Measurements from ENCODE around the gene SHB.

The SHB gene

DNA sequence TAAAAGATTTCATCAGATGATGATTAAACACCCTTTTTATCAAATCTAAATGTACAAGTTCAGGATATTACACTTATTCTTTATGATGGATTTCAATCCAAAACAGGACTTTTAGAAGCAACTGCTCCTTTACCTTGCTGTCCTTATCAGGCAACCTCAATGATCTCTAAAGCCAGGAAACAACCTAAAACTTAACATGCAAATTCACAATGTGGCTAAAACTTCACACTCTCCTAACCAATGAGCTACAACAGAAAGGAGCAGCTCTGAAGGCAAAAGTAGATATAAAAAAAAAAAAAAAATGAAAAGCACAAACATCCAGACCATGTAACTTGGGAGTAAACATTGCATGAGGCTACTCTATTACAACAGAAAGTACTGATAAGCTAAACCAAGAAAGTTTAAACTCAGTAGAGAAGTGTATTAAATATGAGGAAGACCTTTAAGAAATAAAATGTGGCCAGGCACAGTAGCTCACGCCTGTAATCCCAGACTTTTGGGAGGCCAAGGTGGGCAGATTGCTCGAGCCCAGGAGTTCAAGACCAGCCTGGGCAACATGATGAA is 188.0 kb downstream of the SHB start:
- Histone ChIP-seq H3K9ac (ENCODE audit: low read length) (no peak overlapping the region), H3K4me3 (ENCODE audit: low read depth, low read length, poor library complexity, severe bottlenecking) (no peak overlapping the region), H3K36me3 (ENCODE audit: insufficient read depth, low read length) (peaks cover 17% of the 10 kb centered on the region), H3K79me2 (ENCODE audit: insufficient read depth, low read length) (no peaks in the 10 kb centered on the region), H3K4me1 (ENCODE audit: insufficient read depth, low read length, severe bottlenecking) (no peaks in the 10 kb centered on the region), H2AFZ (ENCODE audit: low read length) (no peak overlapping the region), H3K27me3 (ENCODE audit: insufficient read depth, low read length) (no peaks in the 10 kb centered on the region), H3F3A (ENCODE audit: insufficient read depth, low read length) (no peaks in the 10 kb centered on the region), H3K27ac (ENCODE audit: low read depth, low read length, poor library complexity, severe bottlenecking) (no peak overlapping the region), H4K20me1 (ENCODE audit: insufficient read depth, low read length) (no peaks in the 10 kb centered on the region), H3K9me2 (ENCODE audit: low read depth, low read length) (no peaks in the 10 kb centered on the region), H3K9me3 (ENCODE audit: low read length) (no peaks in the 10 kb centered on the region), H3K4me2 (ENCODE audit: low read length) (no peak overlapping the region)
- TF ChIP-seq, protein P1, sequence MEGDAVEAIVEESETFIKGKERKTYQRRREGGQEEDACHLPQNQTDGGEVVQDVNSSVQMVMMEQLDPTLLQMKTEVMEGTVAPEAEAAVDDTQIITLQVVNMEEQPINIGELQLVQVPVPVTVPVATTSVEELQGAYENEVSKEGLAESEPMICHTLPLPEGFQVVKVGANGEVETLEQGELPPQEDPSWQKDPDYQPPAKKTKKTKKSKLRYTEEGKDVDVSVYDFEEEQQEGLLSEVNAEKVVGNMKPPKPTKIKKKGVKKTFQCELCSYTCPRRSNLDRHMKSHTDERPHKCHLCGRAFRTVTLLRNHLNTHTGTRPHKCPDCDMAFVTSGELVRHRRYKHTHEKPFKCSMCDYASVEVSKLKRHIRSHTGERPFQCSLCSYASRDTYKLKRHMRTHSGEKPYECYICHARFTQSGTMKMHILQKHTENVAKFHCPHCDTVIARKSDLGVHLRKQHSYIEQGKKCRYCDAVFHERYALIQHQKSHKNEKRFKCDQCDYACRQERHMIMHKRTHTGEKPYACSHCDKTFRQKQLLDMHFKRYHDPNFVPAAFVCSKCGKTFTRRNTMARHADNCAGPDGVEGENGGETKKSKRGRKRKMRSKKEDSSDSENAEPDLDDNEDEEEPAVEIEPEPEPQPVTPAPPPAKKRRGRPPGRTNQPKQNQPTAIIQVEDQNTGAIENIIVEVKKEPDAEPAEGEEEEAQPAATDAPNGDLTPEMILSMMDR (IDR thresholded peaks at IDR 0.05; ENCODE audit: low read length): no peak
- no peak for TF ChIP-seq EZH2 (IDR thresholded peaks at IDR 0.05; ENCODE audit: borderline replicate concordance, low read length)

DNA sequence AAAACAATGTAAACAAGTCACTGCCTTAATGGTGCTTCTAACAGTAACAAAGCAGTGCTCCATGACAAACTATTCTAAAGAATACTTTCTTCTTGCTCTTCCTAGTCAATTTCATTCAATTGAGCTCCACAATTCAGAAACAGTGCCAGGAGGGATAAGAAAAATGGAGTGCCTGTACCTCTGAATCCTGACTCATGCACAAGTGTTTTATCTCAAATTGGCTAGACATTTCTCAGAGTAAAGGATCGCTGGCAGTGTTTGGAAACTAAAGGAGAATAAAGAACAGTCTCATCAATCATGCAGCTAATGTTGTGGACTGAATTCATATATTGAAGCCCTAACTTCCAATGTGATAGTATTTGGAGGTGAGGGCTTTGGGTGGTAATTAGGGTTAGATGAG is 192.7 kb downstream of the SHB start:
- Histone ChIP-seq H3K9me2 (ENCODE audit: low read depth, low read length) (no peaks in the 10 kb centered on the region), H3K27ac (ENCODE audit: low read depth, low read length, poor library complexity, severe bottlenecking) (no peak overlapping the region), H3K36me3 (ENCODE audit: insufficient read depth, low read length) (peaks cover 17% of the 10 kb centered on the region), H3K9me3 (ENCODE audit: low read length) (no peaks in the 10 kb centered on the region), H3K9ac (ENCODE audit: low read length) (no peak overlapping the region), H3K4me2 (ENCODE audit: low read length) (no peak overlapping the region), H2AFZ (ENCODE audit: low read length) (no peak overlapping the region), H4K20me1 (ENCODE audit: insufficient read depth, low read length) (no peaks in the 10 kb centered on the region), H3K27me3 (ENCODE audit: insufficient read depth, low read length) (no peaks in the 10 kb centered on the region), H3F3A (ENCODE audit: insufficient read depth, low read length) (no peaks in the 10 kb centered on the region), H3K4me3 (ENCODE audit: low read depth, low read length, poor library complexity, severe bottlenecking) (no peak overlapping the region), H3K4me1 (ENCODE audit: insufficient read depth, low read length, severe bottlenecking) (no peaks in the 10 kb centered on the region), H3K79me2 (ENCODE audit: insufficient read depth, low read length) (no peaks in the 10 kb centered on the region)
- TF ChIP-seq, protein P1 (IDR thresholded peaks at IDR 0.05; ENCODE audit: low read length): no peak
- TF ChIP-seq EZH2 (IDR thresholded peaks at IDR 0.05; ENCODE audit: borderline replicate concordance, low read length): no peak

- Histone ChIP-seq H3K4me2 (ENCODE audit: low read length) (no peak overlapping the region), H3K4me3 (ENCODE audit: low read depth, low read length, poor library complexity, severe bottlenecking) (no peak overlapping the region), H3K27me3 (ENCODE audit: insufficient read depth, low read length) (no peaks in the 10 kb centered on the region), H4K20me1 (ENCODE audit: insufficient read depth, low read length) (no peaks in the 10 kb centered on the region), H3F3A (ENCODE audit: insufficient read depth, low read length) (no peaks in the 10 kb centered on the region), H3K9ac (ENCODE audit: low read length) (no peak overlapping the region), H3K9me3 (ENCODE audit: low read length) (no peaks in the 10 kb centered on the region), H3K27ac (ENCODE audit: low read depth, low read length, poor library complexity, severe bottlenecking) (no peak overlapping the region), H3K4me1 (ENCODE audit: insufficient read depth, low read length, severe bottlenecking) (no peaks in the 10 kb centered on the region), H2AFZ (ENCODE audit: low read length) (no peak overlapping the region), H3K36me3 (ENCODE audit: insufficient read depth, low read length) (peaks cover 14% of the 10 kb centered on the region), H3K79me2 (ENCODE audit: insufficient read depth, low read length) (no peaks in the 10 kb centered on the region), H3K9me2 (ENCODE audit: low read depth, low read length) (no peaks in the 10 kb centered on the region)
- TF ChIP-seq, protein P1 (IDR thresholded peaks at IDR 0.05; ENCODE audit: low read length): no peak
- no peak for TF ChIP-seq EZH2 (IDR thresholded peaks at IDR 0.05; ENCODE audit: borderline replicate concordance, low read length)
These were observed 195.1 kb downstream of the SHB start for GRCh38 chr9:37873955-37874354.

Measured in OCI-LY1 (cell line).